RWPE1 (cell line): ENCODE data around the gene SMIM5.

ENCODE experiments used
- CTCF ChIA-PET: fragments of 350-600 bp; sonication (Branson Sonifier 250); formaldehyde crosslinking; extraction: SDS; loops from one replicate; lab custom pipeline; 2021; lab: Yijun Ruan, JAX
- POLR2A ChIA-PET: fragments of 400-600 bp; formaldehyde crosslinking; extraction: SDS; loops from one replicate; lab custom pipeline; 2020; ENCODE audit warnings: antibody characterized with exemption; ENCODE audit not compliant: low non-redundant PET; lab: Yijun Ruan, JAX
- DNase-seq: peaks from one replicate; pipeline ENCODE4 v3.0.0; 2012; ENCODE audit warnings: low spot score
- H3K27ac ChIP-seq: fragments of 450-650 bp; 2 replicates; pipeline ENCODE4 v1.5.1; 2017
- TF ChIP-seq, protein P1 (sequence below): fragments of 450-650 bp; conservative IDR thresholded peaks from 2 replicates; pipeline ENCODE4 v1.5.1; 2017; ENCODE audit warnings: low read depth, mild to moderate bottlenecking

SMIM5 gene

DNA sequence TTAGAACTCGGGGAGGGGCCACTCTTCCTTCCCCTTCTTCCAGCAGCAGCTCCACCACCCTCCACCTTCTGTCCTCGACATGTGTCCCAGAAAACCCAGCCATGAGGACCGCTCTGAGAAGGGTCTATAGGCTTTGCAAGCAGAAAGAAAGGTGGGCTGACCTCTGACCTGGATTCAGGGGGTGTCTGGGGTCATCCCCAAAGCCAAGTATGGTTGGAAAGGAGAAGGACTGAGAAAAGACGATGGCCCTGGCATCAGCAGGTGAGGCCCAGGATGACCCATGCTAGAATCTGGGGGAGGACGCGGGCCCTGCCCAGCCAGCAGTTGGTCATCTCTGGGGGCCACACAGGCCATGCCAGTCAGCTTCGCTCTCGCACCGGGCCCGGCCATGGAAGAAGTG lies 6.1 kb upstream of the SMIM5 start:
- TF ChIP-seq, protein P1, sequence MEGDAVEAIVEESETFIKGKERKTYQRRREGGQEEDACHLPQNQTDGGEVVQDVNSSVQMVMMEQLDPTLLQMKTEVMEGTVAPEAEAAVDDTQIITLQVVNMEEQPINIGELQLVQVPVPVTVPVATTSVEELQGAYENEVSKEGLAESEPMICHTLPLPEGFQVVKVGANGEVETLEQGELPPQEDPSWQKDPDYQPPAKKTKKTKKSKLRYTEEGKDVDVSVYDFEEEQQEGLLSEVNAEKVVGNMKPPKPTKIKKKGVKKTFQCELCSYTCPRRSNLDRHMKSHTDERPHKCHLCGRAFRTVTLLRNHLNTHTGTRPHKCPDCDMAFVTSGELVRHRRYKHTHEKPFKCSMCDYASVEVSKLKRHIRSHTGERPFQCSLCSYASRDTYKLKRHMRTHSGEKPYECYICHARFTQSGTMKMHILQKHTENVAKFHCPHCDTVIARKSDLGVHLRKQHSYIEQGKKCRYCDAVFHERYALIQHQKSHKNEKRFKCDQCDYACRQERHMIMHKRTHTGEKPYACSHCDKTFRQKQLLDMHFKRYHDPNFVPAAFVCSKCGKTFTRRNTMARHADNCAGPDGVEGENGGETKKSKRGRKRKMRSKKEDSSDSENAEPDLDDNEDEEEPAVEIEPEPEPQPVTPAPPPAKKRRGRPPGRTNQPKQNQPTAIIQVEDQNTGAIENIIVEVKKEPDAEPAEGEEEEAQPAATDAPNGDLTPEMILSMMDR: no peak
- CTCF ChIA-PET: interaction anchor here (1.0 kb wide), 1 partner anchor 13 kb away, joined by 3 read pairs; no protein-coding TSS in a partner anchor
- POLR2A ChIA-PET: no interaction called here
- no peak for DNase-seq
- H3K27ac ChIP-seq: peak overlapping the region; percentile 34

DNA sequence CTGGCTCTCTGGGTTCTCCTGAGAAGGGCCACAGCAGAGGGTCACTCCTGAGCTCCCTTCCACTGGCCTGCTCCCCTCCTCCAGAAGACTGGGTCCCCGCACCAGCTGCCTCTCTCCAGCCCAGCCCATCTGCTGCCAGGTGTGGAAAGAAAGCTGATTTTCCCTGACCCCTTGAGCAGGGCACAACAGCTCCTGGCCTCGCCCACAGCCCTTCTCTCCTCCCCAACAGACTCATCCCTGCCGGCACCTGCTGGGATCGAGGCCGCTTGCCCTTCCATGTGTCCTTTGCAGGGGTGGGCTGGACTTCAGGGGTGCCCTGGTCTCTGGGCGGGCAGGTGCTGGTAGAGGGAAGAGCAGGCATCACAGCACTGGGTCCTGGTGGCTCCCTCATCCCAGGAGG lies 4.8 kb upstream of the SMIM5 start:
- peak overlapping the region; percentile 11 for H3K27ac ChIP-seq
- no peak for DNase-seq
- ChIA-PET CTCF (interaction anchor here (0.5 to 1.1 kb wide), 3 partner anchors 26 to 119 kb away, joined by 3 read pairs; no protein-coding TSS in a partner anchor), POLR2A (no interaction called here)
- TF ChIP-seq, protein P1: no peak

DNA sequence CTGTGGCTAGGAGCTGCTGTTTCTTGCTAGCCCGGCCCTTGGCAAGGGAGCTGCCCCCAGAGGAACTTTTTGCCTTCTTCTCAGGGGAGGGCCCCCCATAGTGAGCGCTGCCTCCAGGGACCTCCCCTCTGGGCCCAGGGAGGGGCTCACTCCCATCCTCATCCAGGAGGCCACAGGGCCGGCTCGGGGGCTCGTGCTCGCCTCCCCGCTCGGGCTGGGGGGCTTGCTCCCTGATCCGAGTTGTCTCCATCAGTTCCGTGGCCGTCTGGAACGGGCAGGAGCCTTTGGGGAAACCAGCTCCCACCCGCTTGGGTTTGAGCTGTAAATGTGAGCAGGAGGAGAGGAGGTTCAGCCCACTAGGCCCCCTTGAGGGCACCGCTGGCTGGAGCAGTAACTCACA lies 4.1 kb upstream of the SMIM5 start:
- H3K27ac ChIP-seq: peak overlapping the region; percentile 11; the same call in 1 of the 2 replicates
- DNase-seq: no peak
- ChIA-PET CTCF (interaction anchor here (0.8 to 1.4 kb wide), 4 partner anchors 9 to 121 kb away, joined by 3 to 4 read pairs (median 3); no protein-coding TSS in a partner anchor), POLR2A (interaction anchor here (0.6 kb wide), 1 partner anchor 119 kb away, joined by 4 read pairs; no protein-coding TSS in a partner anchor)
- TF ChIP-seq, protein P1: no peak

DNA sequence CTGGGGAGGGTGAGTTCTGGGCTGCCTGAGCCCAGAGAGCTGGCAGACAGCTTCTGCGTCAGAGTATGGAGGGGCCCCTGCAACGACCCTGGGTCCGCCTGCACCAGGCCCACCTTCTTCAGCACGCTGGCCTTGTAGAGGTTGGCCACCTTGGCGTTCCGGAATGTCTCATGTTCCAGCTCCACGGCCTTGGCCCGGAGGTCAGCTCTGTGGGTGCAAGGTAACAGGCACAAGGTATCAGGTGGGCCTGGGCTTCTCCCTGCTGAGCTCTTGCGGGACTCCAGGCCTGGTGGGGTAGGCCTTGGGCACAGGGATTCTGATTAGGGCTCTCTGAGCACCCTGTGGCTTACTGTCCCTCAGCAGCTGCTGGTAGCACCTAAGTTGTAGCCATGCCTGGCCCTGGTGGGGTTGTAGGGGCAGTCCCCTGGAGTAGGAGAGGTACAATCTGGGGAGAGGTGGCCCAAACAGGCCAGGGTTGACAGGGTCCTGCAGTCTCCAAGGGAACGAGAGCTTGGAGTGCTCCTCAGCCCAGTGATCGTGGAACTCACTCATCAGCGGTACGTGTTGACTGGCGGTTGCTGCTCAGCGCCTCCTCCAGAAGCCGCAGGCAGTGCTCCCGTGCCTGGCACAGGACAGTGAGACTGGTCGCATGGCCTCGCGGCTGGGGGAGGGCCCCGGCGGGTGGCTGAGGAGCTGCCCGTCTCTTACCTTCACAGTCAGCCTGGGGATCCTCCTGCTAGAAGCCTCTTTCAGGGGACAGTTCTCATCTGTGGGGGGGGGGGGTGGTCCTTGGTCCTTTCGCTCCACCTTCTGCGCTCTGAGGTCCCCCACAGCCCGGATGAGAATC lies 2.9 kb upstream of the SMIM5 start:
- ChIA-PET CTCF (interaction anchor here (0.7 to 1.4 kb wide), 5 partner anchors 8 to 214 kb away, joined by 3 to 5 read pairs (median 4); no protein-coding TSS in a partner anchor), POLR2A (no interaction called here)
- TF ChIP-seq, protein P1: no peak

DNA sequence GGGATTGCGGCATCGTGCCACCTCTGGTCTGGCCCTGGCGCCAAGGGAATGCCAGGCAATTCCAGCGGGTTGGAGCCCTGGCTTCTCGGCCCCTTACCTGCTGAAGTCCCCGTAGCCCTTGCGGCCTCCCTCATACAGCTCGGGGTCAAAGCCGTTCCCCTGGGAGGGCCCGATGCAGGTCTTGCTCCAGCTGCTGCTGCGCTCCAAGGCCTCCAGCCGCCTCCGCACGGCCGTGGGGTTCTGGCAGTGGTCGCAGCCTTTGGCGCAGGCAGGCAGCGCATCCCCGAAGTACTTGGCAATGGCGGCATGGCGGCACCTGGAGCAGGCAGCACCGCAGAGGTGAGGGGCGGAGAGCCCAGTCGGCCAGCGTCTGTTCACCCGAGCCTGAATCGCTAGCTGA lies 1.9 kb upstream of the SMIM5 start:
- POLR2A ChIA-PET: no interaction called here
- no peak overlapping the region for H3K27ac ChIP-seq
- CTCF ChIA-PET: no interaction called here
- TF ChIP-seq, protein P1: no peak
- no peak for DNase-seq

More for the DNA sequence above, 2.9 kb upstream of the SMIM5 start:
- no peak overlapping the region for H3K27ac ChIP-seq
- DNase-seq: no peak

DNA sequence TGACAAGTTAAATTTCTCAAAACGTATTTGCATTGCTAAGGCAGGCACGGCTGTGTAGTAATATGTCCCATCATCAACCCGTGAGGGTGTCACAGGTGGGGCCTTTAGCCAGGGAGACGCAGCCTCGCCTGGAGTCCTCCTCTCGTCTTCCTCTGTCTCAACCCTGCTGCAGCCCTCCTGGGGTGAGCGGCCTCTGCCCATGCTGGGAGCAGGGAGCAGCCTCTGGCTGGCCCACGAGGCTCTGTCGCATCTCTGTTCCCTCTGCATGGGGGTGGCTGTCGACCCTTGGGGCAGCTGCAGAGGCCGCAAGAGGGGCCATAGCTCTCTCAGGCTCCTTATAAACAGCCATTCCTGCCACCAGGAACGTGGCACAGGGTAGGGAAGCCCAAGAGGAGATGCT lies 806 bp upstream of the SMIM5 start:
- CTCF ChIA-PET: interaction anchor here (0.5 to 3.3 kb wide), 28 partner anchors 8 to 551 kb away, joined by 3 to 54 read pairs (median 6); partner anchors contain the start of gene ITGB4
- POLR2A ChIA-PET: interaction anchor here (1.1 kb wide), 1 partner anchor 21 kb away, joined by 3 read pairs; no protein-coding TSS in a partner anchor
- H3K27ac ChIP-seq: peak overlapping the region; percentile 70
- no peak for DNase-seq
- TF ChIP-seq, protein P1: no peak
